ENCODE measurements around the gene DCHS1.

The DCHS1 gene

GRCh38 chr11:6611963-6612212, 43.7 kb downstream of the DCHS1 start:
- DNase-seq: peak in 1 of 5 donors; percentile 36

GRCh38 chr11:6611092-6611962, 44.3 kb downstream of the DCHS1 start:
- peak in 1 of 5 donors; percentile 22 for DNase-seq

GRCh38 chr11:6610591-6610990, 45.0 kb downstream of the DCHS1 start:
- DNase-seq: no peak

GRCh38 chr11:6609502-6610015, 46.0 kb downstream of the DCHS1 start:
- DNase-seq: no peak

GRCh38 chr11:6608726-6609501, 46.7 kb downstream of the DCHS1 start:
- no peak for DNase-seq

DNA sequence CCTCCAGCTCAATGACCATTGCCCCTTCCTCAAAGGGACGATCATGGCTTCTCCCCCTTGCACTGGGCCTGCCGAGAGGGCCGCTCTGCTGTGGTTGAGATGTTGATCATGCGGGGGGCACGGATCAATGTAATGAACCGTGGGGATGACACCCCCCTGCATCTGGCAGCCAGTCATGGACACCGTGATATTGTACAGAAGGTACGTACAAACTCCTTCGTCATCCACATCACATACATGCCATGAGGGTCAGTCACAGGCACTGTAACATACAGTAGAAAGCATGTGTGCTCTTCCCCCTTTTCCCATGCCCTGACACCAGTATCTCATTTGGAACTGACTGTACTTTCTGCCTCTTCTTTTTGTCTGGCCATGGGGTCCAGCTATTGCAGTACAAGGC, 47.6 kb downstream of the DCHS1 start:
- DNase-seq: no peak

- DNase-seq: no peak
Observed at GRCh38 chr11:6607190-6607795, 48.3 kb downstream of the DCHS1 start.

GRCh38 chr11:6606471-6607189, 49.0 kb downstream of the DCHS1 start:
- DNase-seq: peak in 2 of 5 donors; percentile 31 to 73

GRCh38 chr11:6604790-6605189, 50.8 kb downstream of the DCHS1 start:
- DNase-seq: no peak

GRCh38 chr11:6604081-6604626, 51.5 kb downstream of the DCHS1 start:
- peak in 4 of 5 donors; percentile 33 to 59 (median 46) for DNase-seq

DNA sequence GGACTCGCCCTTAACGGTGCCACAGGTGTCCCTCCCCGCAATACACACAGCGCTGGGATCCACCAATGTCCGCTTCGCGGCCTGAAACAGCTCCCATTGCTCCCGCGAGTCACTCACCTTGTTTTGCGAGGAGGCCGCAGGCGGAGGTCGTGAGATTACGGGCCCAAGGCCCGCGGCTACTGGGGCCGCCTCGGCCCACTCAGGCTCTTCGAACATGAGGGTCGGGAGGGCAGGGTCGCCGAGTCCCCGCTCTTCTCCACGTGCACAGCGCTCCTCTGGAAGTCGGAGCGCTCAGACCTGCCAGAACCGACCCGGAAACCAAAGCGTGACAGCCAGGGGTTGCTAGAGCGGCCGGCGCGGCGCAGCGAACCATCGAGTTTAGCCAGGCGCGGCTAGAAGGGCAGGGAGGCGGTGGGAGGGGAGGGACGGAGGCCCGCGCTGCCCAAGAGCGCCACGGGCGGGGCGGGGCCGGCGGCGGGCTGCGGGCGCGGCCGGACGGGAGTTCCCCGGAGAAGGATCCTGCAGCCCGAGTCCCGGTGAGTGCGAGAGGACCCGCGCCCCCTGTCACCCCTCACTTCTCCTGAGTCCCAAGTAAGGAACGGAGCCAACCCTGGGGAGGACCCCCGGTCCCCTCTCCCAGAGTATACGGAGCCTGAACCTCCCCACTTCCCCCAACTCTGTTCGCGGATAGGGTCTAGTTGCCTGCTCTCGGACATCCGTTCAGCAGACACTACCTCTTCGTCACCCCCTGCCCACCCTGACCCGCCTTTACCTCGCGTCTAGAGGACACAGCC, 52.1 kb downstream of the DCHS1 start, which contains the start of the genes ILK and RRP8:
ILK (plus strand) TSS at position 488 of the 794 bp plus-strand sequence. CDS start 498 bp downstream, outside the sequence.
RRP8 (minus strand) TSS at position 330 of the 794 bp plus-strand sequence; CDS start at position 216, 114 bp downstream.
- peak; percentile 69 to 91 (median 76) for DNase-seq

DNA sequence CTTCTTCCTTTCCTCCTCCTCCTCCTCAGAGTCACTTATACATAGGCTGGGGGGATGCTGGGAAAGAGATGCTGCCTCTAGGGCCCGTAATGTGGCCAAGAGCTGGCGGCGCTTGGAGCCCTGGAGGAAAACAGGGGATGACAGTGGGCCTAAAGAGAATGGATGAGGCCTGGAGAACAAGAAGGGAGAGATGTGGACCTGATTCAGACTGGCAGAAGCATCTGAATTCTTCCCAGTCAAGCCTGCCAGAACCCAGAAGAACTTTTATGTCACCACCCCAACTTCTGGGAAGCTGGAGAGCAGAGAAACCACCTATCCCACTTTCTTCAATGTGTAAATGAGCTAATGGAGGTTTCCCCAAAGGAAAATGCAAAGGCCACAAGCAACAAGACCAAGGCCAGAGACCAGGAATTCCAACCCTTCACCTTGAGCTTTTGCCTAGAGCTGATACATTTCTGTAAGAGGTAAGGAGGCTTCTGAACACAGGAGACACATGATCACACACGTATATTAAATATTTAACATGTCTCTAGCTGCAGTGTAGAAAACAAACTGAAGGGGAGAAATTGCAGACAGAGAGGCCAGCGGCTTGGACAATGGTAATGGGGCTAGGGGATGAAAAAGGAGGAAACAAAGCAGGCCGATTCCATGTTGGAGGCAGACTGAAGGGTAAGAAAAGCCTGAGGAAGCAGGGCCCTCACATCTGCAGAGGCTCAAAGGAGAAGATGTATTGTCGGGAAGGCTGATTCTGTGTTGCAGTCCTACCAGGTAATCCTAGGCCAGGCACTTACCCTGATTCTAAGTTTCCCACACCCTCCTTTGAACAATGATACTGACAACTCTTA, 53.3 kb downstream of the DCHS1 start:
- DNase-seq: no peak

- no peak for DNase-seq
Observed at GRCh38 chr11:6601041-6601461, 54.6 kb downstream of the DCHS1 start.

- no peak for DNase-seq
Observed at GRCh38 chr11:6599881-6600390, 55.7 kb downstream of the DCHS1 start.

DNA sequence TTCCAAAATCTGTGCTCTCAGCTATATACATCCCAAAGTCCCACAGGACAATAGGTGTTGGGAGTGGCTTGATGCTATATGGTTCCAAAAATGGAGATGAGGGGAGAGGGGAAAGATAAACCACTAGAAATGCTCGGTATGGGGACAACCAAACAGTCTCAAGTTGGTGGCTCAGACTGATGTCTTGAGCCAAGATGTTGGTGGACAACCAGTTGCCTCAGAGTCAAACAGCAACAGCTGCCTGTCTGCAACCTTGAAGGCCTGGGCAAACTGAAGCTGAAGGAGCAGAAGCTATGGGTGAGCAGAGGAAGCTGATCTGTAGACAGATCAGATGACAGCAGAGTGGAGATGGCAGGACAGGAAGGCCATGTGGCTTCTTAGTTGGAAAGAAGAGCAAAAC, 56.2 kb downstream of the DCHS1 start:
- no peak for DNase-seq

- DNase-seq: no peak
Observed at GRCh38 chr11:6598555-6598954, 57.1 kb downstream of the DCHS1 start.

DNA sequence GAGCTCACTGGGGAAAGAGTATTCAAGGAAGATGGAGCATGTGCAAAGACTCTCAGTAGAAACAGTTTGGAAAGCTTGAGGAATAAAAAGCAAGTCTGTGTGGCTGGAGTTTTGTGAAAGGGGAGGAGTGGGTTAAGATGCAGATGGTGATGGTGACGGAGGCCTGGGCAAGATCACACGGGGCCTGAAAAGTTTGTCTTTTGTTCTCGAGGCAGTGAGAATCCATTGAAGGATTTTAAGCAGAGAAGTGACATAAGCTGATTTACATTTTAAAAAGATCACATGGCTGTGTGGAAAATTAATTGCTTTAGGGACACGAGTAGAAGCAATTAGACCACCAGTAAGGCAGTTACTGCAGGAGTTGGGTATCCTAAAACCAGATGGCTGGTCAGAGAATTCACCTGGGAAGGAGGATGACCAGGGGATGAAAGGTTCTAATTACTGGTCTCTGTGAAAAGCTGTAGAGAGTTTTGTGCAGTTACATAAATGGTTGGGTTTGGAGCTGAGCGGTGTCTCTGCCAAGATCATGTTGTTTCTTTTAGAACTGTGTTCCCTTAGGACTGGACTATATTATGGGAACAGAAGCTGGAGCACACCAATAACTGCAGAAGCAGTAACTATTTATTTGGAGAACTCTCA, 59.3 kb downstream of the DCHS1 start:
- DNase-seq: no peak

DNA sequence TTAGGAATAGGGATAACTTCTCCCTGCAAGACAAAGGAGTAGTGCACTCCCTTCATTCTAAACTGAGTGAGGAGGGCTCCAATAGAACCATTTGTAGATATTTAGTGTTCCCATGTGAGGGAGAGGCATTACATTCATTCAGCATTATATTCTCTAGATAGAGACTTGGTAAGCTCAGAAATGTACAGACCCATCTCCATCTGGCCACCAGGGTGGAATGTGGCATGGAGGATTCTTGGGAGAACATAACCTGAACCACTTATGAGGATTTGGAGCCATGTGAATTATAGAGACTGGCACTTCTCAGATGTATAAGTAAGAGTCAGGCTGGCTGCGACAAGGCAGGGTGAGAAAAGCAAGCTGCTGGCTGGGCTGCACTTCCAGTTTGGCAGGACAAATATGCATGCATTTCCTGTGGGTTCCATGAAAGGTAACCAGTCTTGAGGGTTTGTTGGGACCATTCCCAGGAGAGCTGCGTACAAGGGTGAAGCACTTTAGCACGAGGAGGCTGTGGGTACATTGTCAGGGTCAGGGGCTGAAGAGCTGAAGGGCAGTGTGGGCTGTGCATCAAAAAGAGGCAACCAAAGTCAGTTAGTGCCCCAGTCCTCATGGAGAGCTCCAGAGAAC, 61.4 kb downstream of the DCHS1 start:
- DNase-seq: no peak

- DNase-seq: no peak
Observed at GRCh38 chr11:6588018-6588417, 67.6 kb downstream of the DCHS1 start.

Data from T-helper 1 cell (primary cell).